Measurements from ENCODE around the gene MCC.

DNA sequence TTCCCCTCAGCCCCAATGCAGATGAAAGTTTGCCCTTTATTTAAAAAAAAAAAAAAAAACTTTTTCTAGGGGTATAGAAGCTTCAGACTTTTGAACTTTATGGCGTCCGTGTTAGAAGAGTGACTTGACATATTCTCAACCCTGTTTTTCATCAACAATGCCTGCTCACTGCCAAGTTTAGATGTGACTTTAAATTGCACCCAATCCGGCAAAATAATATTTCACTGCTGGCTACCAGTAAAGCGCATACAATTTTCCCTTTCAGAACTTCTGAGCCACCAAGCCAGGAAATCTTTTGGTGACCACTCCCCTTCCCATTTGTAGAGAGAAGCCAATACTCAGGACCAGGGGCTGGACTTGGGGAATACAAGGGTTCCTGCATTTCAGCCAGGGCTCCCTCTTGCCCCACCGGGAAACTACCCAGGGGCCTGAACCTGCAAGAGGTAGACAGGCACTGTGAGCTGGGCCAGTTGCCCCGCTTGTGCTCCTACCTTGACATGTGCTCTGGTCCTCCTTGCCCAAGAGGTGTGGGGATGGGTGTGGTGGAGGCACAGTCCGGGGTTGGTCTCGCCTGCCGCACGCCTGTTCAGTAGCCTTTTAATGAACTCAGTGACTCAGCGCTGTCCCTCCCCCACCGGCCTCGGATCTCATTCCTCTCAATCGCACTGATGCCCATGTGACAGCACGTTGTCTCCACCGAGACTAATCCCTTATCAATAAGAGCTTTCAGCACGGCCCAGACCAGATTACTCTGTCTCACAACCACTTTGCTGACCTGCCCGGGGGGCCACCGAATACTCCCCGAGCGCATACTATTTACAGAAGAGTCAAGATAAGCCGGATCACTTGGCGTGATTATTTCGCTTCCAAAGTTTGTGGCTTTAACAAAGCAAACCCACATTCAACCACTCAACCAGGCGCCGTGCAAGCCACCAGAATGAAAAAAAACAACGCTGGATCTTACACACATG, 285.2 kb downstream of the MCC start:
- TF ChIP-seq, protein P1, sequence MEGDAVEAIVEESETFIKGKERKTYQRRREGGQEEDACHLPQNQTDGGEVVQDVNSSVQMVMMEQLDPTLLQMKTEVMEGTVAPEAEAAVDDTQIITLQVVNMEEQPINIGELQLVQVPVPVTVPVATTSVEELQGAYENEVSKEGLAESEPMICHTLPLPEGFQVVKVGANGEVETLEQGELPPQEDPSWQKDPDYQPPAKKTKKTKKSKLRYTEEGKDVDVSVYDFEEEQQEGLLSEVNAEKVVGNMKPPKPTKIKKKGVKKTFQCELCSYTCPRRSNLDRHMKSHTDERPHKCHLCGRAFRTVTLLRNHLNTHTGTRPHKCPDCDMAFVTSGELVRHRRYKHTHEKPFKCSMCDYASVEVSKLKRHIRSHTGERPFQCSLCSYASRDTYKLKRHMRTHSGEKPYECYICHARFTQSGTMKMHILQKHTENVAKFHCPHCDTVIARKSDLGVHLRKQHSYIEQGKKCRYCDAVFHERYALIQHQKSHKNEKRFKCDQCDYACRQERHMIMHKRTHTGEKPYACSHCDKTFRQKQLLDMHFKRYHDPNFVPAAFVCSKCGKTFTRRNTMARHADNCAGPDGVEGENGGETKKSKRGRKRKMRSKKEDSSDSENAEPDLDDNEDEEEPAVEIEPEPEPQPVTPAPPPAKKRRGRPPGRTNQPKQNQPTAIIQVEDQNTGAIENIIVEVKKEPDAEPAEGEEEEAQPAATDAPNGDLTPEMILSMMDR (conservative IDR thresholded peaks at IDR 0.05; ENCODE audit: low read length) = no peak
- TF ChIP-seq EZH2phosphoT487 (IDR thresholded peaks at IDR 0.05; ENCODE audit: borderline replicate concordance, low read depth, low read length) = no peak
